HG03175 (cell line): ENCODE data around the gene LMBRD1.

Experiments used
- ATAC-seq: cut with Tn5 transposase; IDR thresholded peaks from one replicate; pipeline ENCODE4 v1.9.1; 2021; ENCODE audit warnings: mild to moderate bottlenecking, moderate library complexity; ENCODE audit not compliant: unreplicated experiment

Gene LMBRD1

GRCh38 chr6:69643688-69644087 lies 153.1 kb downstream of the LMBRD1 start:
- no peak for ATAC-seq

- ATAC-seq = no peak
Observed at GRCh38 chr6:69632932-69633331, 163.9 kb downstream of the LMBRD1 start.

- no peak for ATAC-seq
Observed at GRCh38 chr6:69631552-69632346, 165.1 kb downstream of the LMBRD1 start.

GRCh38 chr6:69630767-69631166 lies 166.0 kb downstream of the LMBRD1 start:
- no peak for ATAC-seq

GRCh38 chr6:69627625-69628024 lies 169.2 kb downstream of the LMBRD1 start:
- no peak for ATAC-seq

GRCh38 chr6:69624944-69625343 lies 171.9 kb downstream of the LMBRD1 start:
- ATAC-seq = no peak
